Amniotic stem cell (primary cell): ENCODE measurements around the gene PLXNA2.

Experiments
- DNase-seq: peaks from one replicate; lab custom pipeline; 2025; lab: John Stamatoyannopoulos, UW

PLXNA2 gene

GRCh38 chr1:208239473-208240381 is 4.5 kb downstream of the PLXNA2 start:
- no peak for DNase-seq

- DNase-seq = peak; percentile 59
Measured at GRCh38 chr1:208238710-208239472, 5.3 kb downstream of the PLXNA2 start.

GRCh38 chr1:208237241-208237640 is 6.9 kb downstream of the PLXNA2 start:
- DNase-seq = no peak

- DNase-seq = no peak
Measured at GRCh38 chr1:208235982-208236761, 8.0 kb downstream of the PLXNA2 start.

GRCh38 chr1:208235356-208235981 is 8.7 kb downstream of the PLXNA2 start:
- DNase-seq = no peak

GRCh38 chr1:208234721-208235120 is 9.5 kb downstream of the PLXNA2 start:
- DNase-seq = no peak

GRCh38 chr1:208233978-208234377 is 10.2 kb downstream of the PLXNA2 start:
- DNase-seq = no peak

- no peak for DNase-seq
Measured at GRCh38 chr1:208233546-208233945, 10.6 kb downstream of the PLXNA2 start.

GRCh38 chr1:208232662-208233038 is 11.5 kb downstream of the PLXNA2 start:
- no peak for DNase-seq

GRCh38 chr1:208231881-208232661 is 12.1 kb downstream of the PLXNA2 start:
- peak; percentile 36 for DNase-seq

- DNase-seq = no peak
Measured at GRCh38 chr1:208230668-208231529, 13.3 kb downstream of the PLXNA2 start.

- no peak for DNase-seq
Measured at GRCh38 chr1:208228550-208228949, 15.6 kb downstream of the PLXNA2 start.

- no peak for DNase-seq
Measured at GRCh38 chr1:208228026-208228425, 16.2 kb downstream of the PLXNA2 start.

- no peak for DNase-seq
Measured at GRCh38 chr1:208227366-208227765, 16.8 kb downstream of the PLXNA2 start.

- no peak for DNase-seq
Measured at GRCh38 chr1:208225954-208226937, 17.9 kb downstream of the PLXNA2 start.

GRCh38 chr1:208224192-208224713 is 19.9 kb downstream of the PLXNA2 start:
- no peak for DNase-seq

- DNase-seq = no peak
Measured at GRCh38 chr1:208223136-208223535, 21.0 kb downstream of the PLXNA2 start.

- DNase-seq = no peak
Measured at GRCh38 chr1:208222376-208223126, 21.6 kb downstream of the PLXNA2 start.
